Measurements from ENCODE around the gene CLIC4.

CLIC4 gene

GRCh38 chr1:24739241-24739640, 6.0 kb upstream of the CLIC4 start:
- no peak for ATAC-seq

GRCh38 chr1:24742090-24742938, 2.9 kb upstream of the CLIC4 start:
- no peak for ATAC-seq
- TF ChIP-seq ARNTL (CRISPR knock-in tag; IDR thresholded peaks at IDR 0.05; ENCODE audit: borderline replicate concordance, low read depth) (no peak), ZNF8 (CRISPR knock-in tag; IDR thresholded peaks at IDR 0.05) (no peak), ZC3H10 (CRISPR knock-in tag; IDR thresholded peaks at IDR 0.05) (no peak), CSRNP3 (CRISPR knock-in tag; IDR thresholded peaks at IDR 0.05) (no peak), RARB (CRISPR knock-in tag; IDR thresholded peaks at IDR 0.05) (no peak), ZNF565 (CRISPR knock-in tag; conservative IDR thresholded peaks at IDR 0.05; ENCODE audit: low read depth) (no peak), PPARA (CRISPR knock-in tag; IDR thresholded peaks at IDR 0.05; ENCODE audit: borderline replicate concordance) (no peak), BACH2 (CRISPR knock-in tag; IDR thresholded peaks at IDR 0.05; ENCODE audit: borderline replicate concordance) (no peak), ZFP30 (CRISPR knock-in tag; IDR thresholded peaks at IDR 0.05) (no peak), OSR1 (CRISPR knock-in tag; IDR thresholded peaks at IDR 0.05) (no peak), ZNF70 (CRISPR knock-in tag; IDR thresholded peaks at IDR 0.05) (no peak)

More at GRCh38 chr1:24739241-24739640, 6.0 kb upstream of the CLIC4 start:
- TF ChIP-seq BACH2 (CRISPR knock-in tag; IDR thresholded peaks at IDR 0.05; ENCODE audit: borderline replicate concordance): no peak
- no peak for TF ChIP-seq CSRNP3 (CRISPR knock-in tag; IDR thresholded peaks at IDR 0.05)
- TF ChIP-seq ZNF8 (CRISPR knock-in tag; IDR thresholded peaks at IDR 0.05): no peak
- TF ChIP-seq ARNTL (CRISPR knock-in tag; IDR thresholded peaks at IDR 0.05; ENCODE audit: borderline replicate concordance, low read depth): no peak
- no peak for TF ChIP-seq ZNF70 (CRISPR knock-in tag; IDR thresholded peaks at IDR 0.05)
- no peak for TF ChIP-seq TSHZ2 (CRISPR knock-in tag; IDR thresholded peaks at IDR 0.05)
- TF ChIP-seq RARB (CRISPR knock-in tag; IDR thresholded peaks at IDR 0.05): no peak
- TF ChIP-seq ESRRG (CRISPR knock-in tag; IDR thresholded peaks at IDR 0.05): no peak
- TF ChIP-seq PATZ1 (CRISPR knock-in tag; IDR thresholded peaks at IDR 0.05; ENCODE audit: borderline replicate concordance): no peak
- no peak for TF ChIP-seq ISL1 (CRISPR knock-in tag; IDR thresholded peaks at IDR 0.05)
- no peak for TF ChIP-seq CREB5 (CRISPR knock-in tag; IDR thresholded peaks at IDR 0.05; ENCODE audit: low read depth)
- no peak for TF ChIP-seq POU6F1 (CRISPR knock-in tag; IDR thresholded peaks at IDR 0.05; ENCODE audit: borderline replicate concordance, low read depth)
- no peak for TF ChIP-seq PPARA (CRISPR knock-in tag; IDR thresholded peaks at IDR 0.05; ENCODE audit: borderline replicate concordance)
